Measurements from ENCODE around the gene DMRT3. TPM values are rescaled to one million over a fixed set of nuclear protein-coding genes. Genes with fewer than 3 reads are reported as not detected.
"Not testable (repeated sequence)": the region's sequence is repeated elsewhere in the genome, so short reads cannot be mapped to it uniquely, and the experiment has no call there.

The DMRT3 gene
- total RNA-seq, 1 donor from 2014 or later: not detected

GRCh38 chr9:995781-996180 is 19.3 kb downstream of the DMRT3 start:
- Mint-ChIP-seq H3K4me1 (ENCODE audit: low read depth, unreplicated experiment) (peaks cover 21% of the 10 kb centered on the region), H3K27me3 (ENCODE audit: low read depth, unreplicated experiment) (peaks cover 15% of the 10 kb centered on the region), H3K36me3 (ENCODE audit: low read depth, unreplicated experiment) (no peaks in the 10 kb centered on the region), H3K9me3 (ENCODE audit: unreplicated experiment) (peaks cover 3% of the 10 kb centered on the region), H3K27ac (ENCODE audit: unreplicated experiment) (peak overlapping the region; percentile 83), H3K4me3 (ENCODE audit: unreplicated experiment) (no peak overlapping the region)
- Histone ChIP-seq H3K36me3 (ENCODE audit: insufficient read depth, low read length) (no peaks in the 10 kb centered on the region), H3K9me3 (ENCODE audit: insufficient read depth, low read depth, low read length) (no peaks in the 10 kb centered on the region), H3K4me1 (ENCODE audit: insufficient read depth, low read length) (no peaks in the 10 kb centered on the region), H3K9ac (ENCODE audit: low read length) (no peak overlapping the region), H3K79me2 (ENCODE audit: insufficient read depth, low read length) (no peaks in the 10 kb centered on the region), H2AFZ (ENCODE audit: low read depth, low read length) (no peak overlapping the region), H3K4me3 (ENCODE audit: insufficient read depth, low read depth, low read length) (no peak overlapping the region), H4K20me1 (ENCODE audit: insufficient read depth, low read length) (no peaks in the 10 kb centered on the region), H3K27me3 (ENCODE audit: insufficient read depth, low read length) (no peaks in the 10 kb centered on the region), H3K4me2 (ENCODE audit: low read length) (peak overlapping the region; percentile 36), H3K27ac (ENCODE audit: low read depth, low read length) (peak overlapping the region; percentile 47)
- peak; percentile 54 for DNase-seq (ENCODE audit: low read depth)
- TF ChIP-seq, protein P1, sequence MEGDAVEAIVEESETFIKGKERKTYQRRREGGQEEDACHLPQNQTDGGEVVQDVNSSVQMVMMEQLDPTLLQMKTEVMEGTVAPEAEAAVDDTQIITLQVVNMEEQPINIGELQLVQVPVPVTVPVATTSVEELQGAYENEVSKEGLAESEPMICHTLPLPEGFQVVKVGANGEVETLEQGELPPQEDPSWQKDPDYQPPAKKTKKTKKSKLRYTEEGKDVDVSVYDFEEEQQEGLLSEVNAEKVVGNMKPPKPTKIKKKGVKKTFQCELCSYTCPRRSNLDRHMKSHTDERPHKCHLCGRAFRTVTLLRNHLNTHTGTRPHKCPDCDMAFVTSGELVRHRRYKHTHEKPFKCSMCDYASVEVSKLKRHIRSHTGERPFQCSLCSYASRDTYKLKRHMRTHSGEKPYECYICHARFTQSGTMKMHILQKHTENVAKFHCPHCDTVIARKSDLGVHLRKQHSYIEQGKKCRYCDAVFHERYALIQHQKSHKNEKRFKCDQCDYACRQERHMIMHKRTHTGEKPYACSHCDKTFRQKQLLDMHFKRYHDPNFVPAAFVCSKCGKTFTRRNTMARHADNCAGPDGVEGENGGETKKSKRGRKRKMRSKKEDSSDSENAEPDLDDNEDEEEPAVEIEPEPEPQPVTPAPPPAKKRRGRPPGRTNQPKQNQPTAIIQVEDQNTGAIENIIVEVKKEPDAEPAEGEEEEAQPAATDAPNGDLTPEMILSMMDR (IDR thresholded peaks at IDR 0.05; ENCODE audit: insufficient read depth, low read depth, low read length): no peak
- no peak for TF ChIP-seq EZH2 (IDR thresholded peaks at IDR 0.05; ENCODE audit: insufficient read depth, low read length)
- FAIRE-seq: no peak

- H3K27me3 ChIP-seq (ENCODE audit: insufficient read depth, low read length); H3K4me2 ChIP-seq (ENCODE audit: low read length); DNase-seq (ENCODE audit: low read depth); H3K4me3 ChIP-seq (ENCODE audit: insufficient read depth, low read depth, low read length); FAIRE-seq; H3K9me3 Mint-ChIP-seq (ENCODE audit: unreplicated experiment); H3K4me3 Mint-ChIP-seq (ENCODE audit: unreplicated experiment); H2AFZ ChIP-seq (ENCODE audit: low read depth, low read length); H3K4me1 ChIP-seq (ENCODE audit: insufficient read depth, low read length); H3K36me3 ChIP-seq (ENCODE audit: insufficient read depth, low read length); H3K27me3 Mint-ChIP-seq (ENCODE audit: low read depth, unreplicated experiment); H3K27ac ChIP-seq (ENCODE audit: low read depth, low read length); H3K9me3 ChIP-seq (ENCODE audit: insufficient read depth, low read depth, low read length); H3K9ac ChIP-seq (ENCODE audit: low read length); H3K79me2 ChIP-seq (ENCODE audit: insufficient read depth, low read length); H4K20me1 ChIP-seq (ENCODE audit: insufficient read depth, low read length); H3K36me3 Mint-ChIP-seq (ENCODE audit: low read depth, unreplicated experiment); H3K27ac Mint-ChIP-seq (ENCODE audit: unreplicated experiment): not testable (repeated sequence)
- TF ChIP-seq, protein P1 (IDR thresholded peaks at IDR 0.05; ENCODE audit: insufficient read depth, low read depth, low read length): peak; percentile 28
- H3K4me1 Mint-ChIP-seq (ENCODE audit: low read depth, unreplicated experiment): peaks cover 22% of the 10 kb centered on the region
Measured at GRCh38 chr9:998299-999110, 22.1 kb downstream of the DMRT3 start.

- no peak overlapping the region for H3K9ac ChIP-seq (ENCODE audit: low read length)
- no peaks in the 10 kb centered on the region for H4K20me1 ChIP-seq (ENCODE audit: insufficient read depth, low read length)
- H3K36me3 ChIP-seq (ENCODE audit: insufficient read depth, low read length): no peaks in the 10 kb centered on the region
- Mint-ChIP-seq H3K4me3 (ENCODE audit: unreplicated experiment) (no peak overlapping the region), H3K9me3 (ENCODE audit: unreplicated experiment) (peaks cover 3% of the 10 kb centered on the region), H3K4me1 (ENCODE audit: low read depth, unreplicated experiment) (peaks cover 6% of the 10 kb centered on the region), H3K36me3 (ENCODE audit: low read depth, unreplicated experiment) (no peaks in the 10 kb centered on the region), H3K27me3 (ENCODE audit: low read depth, unreplicated experiment) (peaks cover 5% of the 10 kb centered on the region), H3K27ac (ENCODE audit: unreplicated experiment) (no peak overlapping the region)
- no peaks in the 10 kb centered on the region for H3K4me1 ChIP-seq (ENCODE audit: insufficient read depth, low read length)
- H3K27me3 ChIP-seq (ENCODE audit: insufficient read depth, low read length): no peaks in the 10 kb centered on the region
- no peak overlapping the region for H2AFZ ChIP-seq (ENCODE audit: low read depth, low read length)
- H3K4me2 ChIP-seq (ENCODE audit: low read length): no peak overlapping the region
- H3K9me3 ChIP-seq (ENCODE audit: insufficient read depth, low read depth, low read length): no peaks in the 10 kb centered on the region
- no peak overlapping the region for H3K4me3 ChIP-seq (ENCODE audit: insufficient read depth, low read depth, low read length)
- DNase-seq (ENCODE audit: low read depth) (no peak), FAIRE-seq (no peak)
- TF ChIP-seq, protein P1 (IDR thresholded peaks at IDR 0.05; ENCODE audit: insufficient read depth, low read depth, low read length): no peak
- no peak for TF ChIP-seq EZH2 (IDR thresholded peaks at IDR 0.05; ENCODE audit: insufficient read depth, low read length)
- no peak overlapping the region for H3K27ac ChIP-seq (ENCODE audit: low read depth, low read length)
- H3K79me2 ChIP-seq (ENCODE audit: insufficient read depth, low read length): no peaks in the 10 kb centered on the region
Measured at GRCh38 chr9:1001838-1002237, 25.4 kb downstream of the DMRT3 start.
